ENCODE results near the gene CCNL1. TPM values are rescaled to one million over a fixed set of nuclear protein-coding genes. Genes with fewer than 3 reads are reported as not detected.

The CCNL1 gene
- total and polyA plus RNA-seq, 2 of the 8 experiments (the other 6 are each of a cell fraction or from before 2014, with no cell fraction given): 64.5 to 68.6 TPM

DNA sequence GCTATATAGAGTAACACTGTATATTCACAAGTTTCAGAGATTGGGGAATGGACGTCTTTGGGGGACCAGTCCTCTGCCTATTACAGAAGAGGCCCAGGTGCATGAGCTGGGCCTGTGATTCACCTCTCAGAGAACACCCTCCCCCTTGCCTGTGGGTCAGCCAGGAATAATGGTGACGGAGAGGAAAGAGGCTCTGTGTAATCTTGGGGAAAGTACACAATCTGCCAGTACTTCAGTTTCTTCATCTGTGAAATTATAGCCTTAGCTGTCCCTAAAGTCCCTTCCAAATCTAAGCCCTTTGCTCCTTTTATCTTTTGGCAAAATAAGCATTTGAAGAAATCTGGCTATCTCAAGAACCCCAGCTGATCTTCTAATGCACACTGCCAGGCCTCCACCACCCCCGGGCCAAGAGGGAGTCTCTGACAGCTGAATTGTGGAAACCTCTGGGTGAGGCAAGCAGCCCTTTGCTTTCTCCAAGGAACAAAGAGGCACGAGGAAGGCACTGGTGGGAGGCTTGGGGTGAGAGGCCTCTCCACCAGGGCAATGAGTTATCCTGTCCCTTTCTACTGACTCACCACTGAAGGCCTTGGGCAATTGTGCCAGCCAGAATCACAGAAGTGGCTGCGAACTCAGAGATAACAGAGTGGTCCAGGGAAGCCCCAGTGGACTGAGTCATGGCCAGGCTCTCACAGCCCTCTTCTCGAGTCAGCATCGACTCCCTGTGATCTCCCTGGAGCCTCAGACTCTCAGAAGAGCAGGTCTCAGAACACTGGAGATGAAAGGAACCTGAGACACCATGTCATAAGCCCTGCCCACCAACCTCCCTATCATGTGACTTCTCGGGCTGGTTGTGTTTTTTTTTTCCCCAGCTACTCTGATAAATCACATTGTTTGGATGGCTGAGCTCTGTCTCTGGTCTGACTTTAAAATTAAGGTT, 31.8 kb downstream of the CCNL1 start (continued):
- TF ChIP-seq GTF2F1 (IDR thresholded peaks at IDR 0.05; ENCODE audit: borderline replicate concordance, low read depth, low read length): no peak
- no peak for TF ChIP-seq POU5F1 (IDR thresholded peaks at IDR 0.05; ENCODE audit: low read depth, low read length)
- no peak for TF ChIP-seq CEBPB (IDR thresholded peaks at IDR 0.05; ENCODE audit: low read depth, low read length)
- TF ChIP-seq, protein P1, sequence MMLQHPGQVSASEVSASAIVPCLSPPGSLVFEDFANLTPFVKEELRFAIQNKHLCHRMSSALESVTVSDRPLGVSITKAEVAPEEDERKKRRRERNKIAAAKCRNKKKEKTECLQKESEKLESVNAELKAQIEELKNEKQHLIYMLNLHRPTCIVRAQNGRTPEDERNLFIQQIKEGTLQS (IDR thresholded peaks at IDR 0.05; ENCODE audit: insufficient read depth, low read depth, low read length): no peak
- TF ChIP-seq JUND (IDR thresholded peaks at IDR 0.05; ENCODE audit: low read length): no peak
